ENCODE measurements around the gene UROS. TPM values are rescaled to one million over a fixed set of nuclear protein-coding genes. Genes with fewer than 3 reads are reported as not detected.

UROS gene
- total RNA-seq, 1 donor from 2014 or later = 64.6 TPM

DNA sequence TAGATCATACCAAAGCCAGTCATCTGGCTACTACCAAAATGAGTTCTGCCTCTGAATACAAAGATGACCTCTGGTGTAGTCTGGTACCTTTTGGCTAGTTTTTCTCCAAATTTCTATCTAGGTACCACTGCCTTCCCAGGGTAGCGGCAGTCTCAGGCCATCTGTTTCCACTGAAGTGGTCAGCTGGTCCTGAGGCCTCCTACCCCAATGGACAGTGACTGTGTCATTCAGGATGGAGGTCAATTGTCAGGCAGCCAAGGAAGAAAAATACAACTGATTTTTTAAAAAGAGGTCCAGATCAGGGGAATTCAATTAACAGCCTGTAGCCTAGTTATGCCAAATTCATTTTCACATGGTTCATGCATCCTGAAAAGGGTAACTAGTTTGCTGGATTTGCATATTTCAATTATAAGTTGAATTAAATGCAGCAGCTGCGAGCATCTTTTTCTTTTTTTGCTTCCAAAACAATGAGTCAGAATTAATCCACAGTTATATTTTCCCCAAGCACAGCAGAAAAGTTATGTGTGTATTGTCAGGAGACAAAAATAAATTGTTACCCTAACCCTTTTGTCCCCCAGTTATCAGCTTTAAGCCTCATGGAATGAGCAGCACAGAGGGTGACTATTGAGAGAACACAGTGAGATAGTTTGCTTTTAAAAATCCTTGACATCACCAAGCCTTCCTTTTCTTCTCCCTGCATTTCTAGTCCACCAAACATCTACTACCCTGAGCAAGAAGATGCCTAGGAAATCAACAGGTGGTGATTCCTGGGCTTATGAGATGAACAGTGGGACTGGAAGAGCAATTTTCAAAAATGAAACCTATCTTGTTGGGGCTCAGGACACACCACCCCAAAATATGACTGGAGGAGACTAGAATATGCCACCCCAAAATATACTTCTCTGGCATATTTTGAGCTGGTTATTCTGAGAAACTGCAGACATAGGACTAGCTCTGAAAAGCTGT is 28.0 kb upstream of the UROS start:
- Mint-ChIP-seq H3K4me1 (ENCODE audit: low read depth, unreplicated experiment) (no peaks in the 10 kb centered on the region), H3K9me3 (ENCODE audit: unreplicated experiment) (no peaks in the 10 kb centered on the region), H3K27me3 (ENCODE audit: low read depth, unreplicated experiment) (no peaks in the 10 kb centered on the region), H3K4me3 (ENCODE audit: unreplicated experiment) (no peak overlapping the region), H3K36me3 (ENCODE audit: low read depth, unreplicated experiment) (peaks cover 13% of the 10 kb centered on the region), H3K27ac (ENCODE audit: unreplicated experiment) (no peak overlapping the region)
- Histone ChIP-seq H3K4me3 (ENCODE audit: insufficient read depth, low read depth, low read length) (no peak overlapping the region), H3K27ac (ENCODE audit: low read depth, low read length) (no peak overlapping the region), H3K27me3 (ENCODE audit: insufficient read depth, low read length) (no peaks in the 10 kb centered on the region), H3K36me3 (ENCODE audit: insufficient read depth, low read length) (peaks cover 25% of the 10 kb centered on the region), H3K9ac (ENCODE audit: low read length) (no peak overlapping the region), H4K20me1 (ENCODE audit: insufficient read depth, low read length) (peaks cover 3% of the 10 kb centered on the region), H3K4me2 (ENCODE audit: low read length) (no peak overlapping the region), H3K9me3 (ENCODE audit: insufficient read depth, low read depth, low read length) (no peaks in the 10 kb centered on the region), H2AFZ (ENCODE audit: low read depth, low read length) (no peak overlapping the region), H3K4me1 (ENCODE audit: insufficient read depth, low read length) (no peaks in the 10 kb centered on the region), H3K79me2 (ENCODE audit: insufficient read depth, low read length) (no peaks in the 10 kb centered on the region)
- DNase-seq (ENCODE audit: low read depth) = no peak
- TF ChIP-seq CTCF (IDR thresholded peaks at IDR 0.05; ENCODE audit: insufficient read depth, low read depth, low read length) (no peak), EZH2 (IDR thresholded peaks at IDR 0.05; ENCODE audit: insufficient read depth, low read length) (no peak)
- peak; percentile 13 for FAIRE-seq

GRCh38 chr10:125849448-125849847 is 26.4 kb upstream of the UROS start:
- Mint-ChIP-seq H3K4me3 (ENCODE audit: unreplicated experiment) (no peak overlapping the region), H3K27me3 (ENCODE audit: low read depth, unreplicated experiment) (no peaks in the 10 kb centered on the region), H3K9me3 (ENCODE audit: unreplicated experiment) (no peaks in the 10 kb centered on the region), H3K4me1 (ENCODE audit: low read depth, unreplicated experiment) (no peaks in the 10 kb centered on the region), H3K36me3 (ENCODE audit: low read depth, unreplicated experiment) (peaks cover 11% of the 10 kb centered on the region), H3K27ac (ENCODE audit: unreplicated experiment) (no peak overlapping the region)
- Histone ChIP-seq H3K36me3 (ENCODE audit: insufficient read depth, low read length) (peaks cover 23% of the 10 kb centered on the region), H3K27ac (ENCODE audit: low read depth, low read length) (no peak overlapping the region), H3K4me3 (ENCODE audit: insufficient read depth, low read depth, low read length) (no peak overlapping the region), H3K27me3 (ENCODE audit: insufficient read depth, low read length) (no peaks in the 10 kb centered on the region), H3K4me2 (ENCODE audit: low read length) (no peak overlapping the region), H3K79me2 (ENCODE audit: insufficient read depth, low read length) (no peaks in the 10 kb centered on the region), H3K9me3 (ENCODE audit: insufficient read depth, low read depth, low read length) (no peaks in the 10 kb centered on the region), H3K4me1 (ENCODE audit: insufficient read depth, low read length) (no peaks in the 10 kb centered on the region), H2AFZ (ENCODE audit: low read depth, low read length) (no peak overlapping the region), H4K20me1 (ENCODE audit: insufficient read depth, low read length) (peaks cover 3% of the 10 kb centered on the region), H3K9ac (ENCODE audit: low read length) (no peak overlapping the region)
- TF ChIP-seq EZH2 (IDR thresholded peaks at IDR 0.05; ENCODE audit: insufficient read depth, low read length) (no peak), CTCF (IDR thresholded peaks at IDR 0.05; ENCODE audit: insufficient read depth, low read depth, low read length) (no peak)
- FAIRE-seq = no peak
- no peak for DNase-seq (ENCODE audit: low read depth)

- Histone ChIP-seq H3K36me3 (ENCODE audit: insufficient read depth, low read length) (peaks cover 22% of the 10 kb centered on the region), H3K27ac (ENCODE audit: low read depth, low read length) (no peak overlapping the region), H3K4me3 (ENCODE audit: insufficient read depth, low read depth, low read length) (no peak overlapping the region), H3K9ac (ENCODE audit: low read length) (no peak overlapping the region), H3K4me1 (ENCODE audit: insufficient read depth, low read length) (no peaks in the 10 kb centered on the region), H3K27me3 (ENCODE audit: insufficient read depth, low read length) (no peaks in the 10 kb centered on the region), H3K79me2 (ENCODE audit: insufficient read depth, low read length) (no peaks in the 10 kb centered on the region), H3K9me3 (ENCODE audit: insufficient read depth, low read depth, low read length) (no peaks in the 10 kb centered on the region), H2AFZ (ENCODE audit: low read depth, low read length) (no peak overlapping the region), H4K20me1 (ENCODE audit: insufficient read depth, low read length) (peaks cover 5% of the 10 kb centered on the region), H3K4me2 (ENCODE audit: low read length) (no peak overlapping the region)
- FAIRE-seq (no peak), DNase-seq (ENCODE audit: low read depth) (no peak)
- no peak for TF ChIP-seq EZH2 (IDR thresholded peaks at IDR 0.05; ENCODE audit: insufficient read depth, low read length)
- Mint-ChIP-seq H3K27ac (ENCODE audit: unreplicated experiment) (no peak overlapping the region), H3K9me3 (ENCODE audit: unreplicated experiment) (no peaks in the 10 kb centered on the region), H3K36me3 (ENCODE audit: low read depth, unreplicated experiment) (peaks cover 12% of the 10 kb centered on the region), H3K4me1 (ENCODE audit: low read depth, unreplicated experiment) (peaks cover 2% of the 10 kb centered on the region), H3K4me3 (ENCODE audit: unreplicated experiment) (no peak overlapping the region), H3K27me3 (ENCODE audit: low read depth, unreplicated experiment) (no peaks in the 10 kb centered on the region)
These were observed 25.8 kb upstream of the UROS start for GRCh38 chr10:125848857-125849256.

All from astrocyte (in vitro differentiated cells and primary cell).